Testis (tissue), 3 donors: ENCODE results near the gene CDH4. TPM values are rescaled to one million over a fixed set of nuclear protein-coding genes. Genes with fewer than 3 reads are reported as not detected.

Source experiments
- DNase-seq: peaks from one replicate; pipeline ENCODE4 v3.0.0-alpha.2; 2019
- H3K27ac ChIP-seq, 2 donors: fragments of 200-600 bp; sonication (generic); one replicate each; pipeline ENCODE4 v1.5.1; 2019
- H3K27me3 ChIP-seq: fragments of 200-600 bp; sonication (generic); one replicate; pipeline ENCODE4 v1.5.1; 2019
- H3K36me3 ChIP-seq: fragments of 200-600 bp; sonication (generic); one replicate; pipeline ENCODE4 v1.5.1; 2017; ENCODE audit warnings: low read depth; ENCODE audit errors: missing control alignments
- H3K4me1 ChIP-seq: fragments of 200-600 bp; sonication (generic); one replicate; pipeline ENCODE4 v1.5.1; 2019
- H3K4me3 ChIP-seq, 2 donors: fragments of 200-600 bp; sonication (generic); one replicate each; pipeline ENCODE4 v1.5.1; 2017 to 2019
- H3K9me3 ChIP-seq: fragments of 200-600 bp; sonication (generic); one replicate; pipeline ENCODE4 v1.5.1; 2017
- CTCF ChIP-seq, 3 experiments: fragments of 450-650 bp in 2 of 3; fragments of 200-600 bp in 1 of 3; sonication (generic) in 1 of 3; IDR thresholded peaks; one replicate each; pipeline ENCODE4 v1.5.1; 2016 to 2019; ENCODE audit warnings: antibody characterized with exemption in 3 of 3, mild to moderate bottlenecking in 2 of 3, moderate library complexity in 1 of 3
- POLR2A ChIP-seq: fragments of 450-650 bp; IDR thresholded peaks from one replicate; pipeline ENCODE4 v1.6.1; 2017; ENCODE audit warnings: antibody characterized with exemption, mild to moderate bottlenecking, moderate library complexity
- WGBS, 2 donors: methylation state at CpG; one replicate each; pipeline ENCODE4 v1.1.5; 2018; 5-methylcytosine and 5-hydroxymethylcytosine counted together
- intact Hi-C: fragments of 100-400 bp; cut with DNase I; formaldehyde crosslinking; loops from one replicate; pipeline ENCODE4 v1.15.1; 2023; ENCODE audit warnings: low total_unique reads
- polyA plus RNA-seq: library from polyadenylated mRNA; stranded (reverse); fragments of 350-450 nt; fragmentation: Illumina TruSeq; extraction: RNeasy Lipid Tissue Mini Kit (QIAGEN cat#74804); gene quantifications from one replicate; pipeline ENCODE4 v1.2.3, GENCODE V29; 2014; ENCODE audit warnings: low read depth, low replicate concordance; ENCODE audit not compliant: insufficient read depth
- total RNA-seq, 2 donors: library from RNA; depleted of rRNA; stranded (reverse); fragments of >200 nt; gene quantifications; one replicate each; pipeline ENCODE4 v1.2.3, GENCODE V29; 2016

Gene CDH4
- total and polyA plus RNA-seq, 3 donors from 2014 or later = 1.4 to 3.3 (median 1.9) TPM

- Histone ChIP-seq H3K27me3 (no peaks in the 10 kb centered on the region), H3K9me3 (no peaks in the 10 kb centered on the region), H3K36me3 (no peaks in the 10 kb centered on the region), H3K27ac (no peak overlapping the region), H3K4me1 (no peaks in the 10 kb centered on the region), H3K4me3 (no peak overlapping the region)
- TF ChIP-seq CTCF (IDR thresholded peaks at IDR 0.05) = no peak
- TF ChIP-seq POLR2A = no peak
- intact Hi-C loops = no loop called here
- DNase-seq = no peak
- WGBS, 2 donors = 77 to 83% methylated on average over 14 of the region's 14 CpGs
Measured at GRCh38 chr20:61935926-61936700, 684.1 kb downstream of the CDH4 start.

GRCh38 chr20:61936701-61937131, 684.7 kb downstream of the CDH4 start:
- DNase-seq = no peak
- WGBS, 2 donors = 83 to 87% methylated on average over 29 of the region's 29 CpGs
- H3K4me3 ChIP-seq = no peak overlapping the region
- H3K27ac ChIP-seq = no peak overlapping the region
- intact Hi-C loops = no loop called here
- no peaks in the 10 kb centered on the region for H3K36me3 ChIP-seq
- no peaks in the 10 kb centered on the region for H3K27me3 ChIP-seq
- H3K4me1 ChIP-seq = no peaks in the 10 kb centered on the region
- no peaks in the 10 kb centered on the region for H3K9me3 ChIP-seq
- TF ChIP-seq CTCF (IDR thresholded peaks at IDR 0.05) = no peak
- no peak for TF ChIP-seq POLR2A

GRCh38 chr20:61937146-61937962, 685.3 kb downstream of the CDH4 start:
- Histone ChIP-seq H3K4me3 (no peak overlapping the region), H3K27me3 (no peaks in the 10 kb centered on the region), H3K9me3 (no peaks in the 10 kb centered on the region), H3K36me3 (no peaks in the 10 kb centered on the region), H3K27ac (no peak overlapping the region), H3K4me1 (no peaks in the 10 kb centered on the region)
- intact Hi-C loops = no loop called here
- WGBS, 2 donors = 87 to 92% methylated on average over 7 to 10 of the region's 10 CpGs
- TF ChIP-seq CTCF (IDR thresholded peaks at IDR 0.05) (no peak), POLR2A (no peak)
- DNase-seq = no peak

- Histone ChIP-seq H3K9me3 (no peaks in the 10 kb centered on the region), H3K27ac (no peak overlapping the region), H3K4me1 (no peaks in the 10 kb centered on the region), H3K36me3 (no peaks in the 10 kb centered on the region), H3K4me3 (no peak overlapping the region), H3K27me3 (no peaks in the 10 kb centered on the region)
- intact Hi-C loops = no loop called here
- no peak for TF ChIP-seq POLR2A
- no peak for TF ChIP-seq CTCF (IDR thresholded peaks at IDR 0.05)
- WGBS, 2 donors = 86 to 89% methylated on average over 2 to 28 of the region's 31 CpGs
- no peak for DNase-seq
Measured at GRCh38 chr20:61937963-61938838, 686.1 kb downstream of the CDH4 start.
